BLaER1 treated with 17β-estradiol and CSF1 and Interleukin-3, amounts not matched to agents 10 nM and 100 nM (cell line): ENCODE measurements around the gene COL11A1.

ENCODE experiments used
- H3K27ac ChIP-seq, 11 experiments: shearing (Covaris generic); formaldehyde crosslinking; 2 replicates each; pipeline ENCODE4 v1.8.1; 2022
- H3K27me3 ChIP-seq, 11 experiments: shearing (Covaris generic); formaldehyde crosslinking; 2 replicates each; pipeline ENCODE4 v1.8.1; 2022
- H3K36me3 ChIP-seq, 11 experiments: shearing (Covaris generic); formaldehyde crosslinking; 2 replicates each; pipeline ENCODE4 v1.8.1; 2022
- H3K4me1 ChIP-seq, 10 experiments: shearing (Covaris generic); formaldehyde crosslinking; 2 replicates each; pipeline ENCODE4 v1.8.1; 2022
- H3K4me2 ChIP-seq, 11 experiments: shearing (Covaris generic); formaldehyde crosslinking; 2 replicates each; pipeline ENCODE4 v1.8.1; 2022
- H3K4me3 ChIP-seq, 10 experiments: shearing (Covaris generic); formaldehyde crosslinking; 2 replicates each; pipeline ENCODE4 v1.8.1; 2022
- H3K9ac ChIP-seq, 11 experiments: shearing (Covaris generic); formaldehyde crosslinking; 2 replicates each; pipeline ENCODE4 v1.8.1; 2022
- H3K9me3 ChIP-seq, 11 experiments: shearing (Covaris generic); formaldehyde crosslinking; replicated peaks in 1 of 11; 2 replicates each; pipeline ENCODE4 v1.8.1; 2022
- H4K20me1 ChIP-seq, 11 experiments: shearing (Covaris generic); formaldehyde crosslinking; 2 replicates each; pipeline ENCODE4 v1.8.1; 2022
- Cebpa-rat ChIP-seq, 11 experiments: shearing (Covaris generic); IDR thresholded peaks; 2 replicates each; pipeline ENCODE4 v1.8.1; 2022

The COL11A1 gene

GRCh38 chr1:103122983-103123720, 14.8 kb upstream of the COL11A1 start:
- Histone ChIP-seq H3K4me1 (no peaks in the 10 kb centered on the region), H3K27me3 (no peaks in the 10 kb centered on the region), H3K9me3 (no peaks in the 10 kb centered on the region), H3K27ac (no peak overlapping the region), H3K4me3 (no peak overlapping the region), H4K20me1 (no peaks in the 10 kb centered on the region), H3K9ac (no peak overlapping the region), H3K36me3 (no peaks in the 10 kb centered on the region), H3K4me2 (no peak overlapping the region)
- no peak for TF ChIP-seq Cebpa-rat (IDR thresholded peaks at IDR 0.05)

- no peaks in the 10 kb centered on the region for H3K27me3 ChIP-seq
- H3K4me3 ChIP-seq, result no peak overlapping the region
- H3K4me2 ChIP-seq, result no peak overlapping the region
- H3K9ac ChIP-seq, result no peak overlapping the region
- no peak for TF ChIP-seq Cebpa-rat (IDR thresholded peaks at IDR 0.05)
- H4K20me1 ChIP-seq, result no peaks in the 10 kb centered on the region
- no peaks in the 10 kb centered on the region for H3K4me1 ChIP-seq
- H3K9me3 ChIP-seq, result no peaks in the 10 kb centered on the region
- no peak overlapping the region for H3K27ac ChIP-seq
- H3K36me3 ChIP-seq, result no peaks in the 10 kb centered on the region
Observed at GRCh38 chr1:103120981-103121380, 12.7 kb upstream of the COL11A1 start.

DNA sequence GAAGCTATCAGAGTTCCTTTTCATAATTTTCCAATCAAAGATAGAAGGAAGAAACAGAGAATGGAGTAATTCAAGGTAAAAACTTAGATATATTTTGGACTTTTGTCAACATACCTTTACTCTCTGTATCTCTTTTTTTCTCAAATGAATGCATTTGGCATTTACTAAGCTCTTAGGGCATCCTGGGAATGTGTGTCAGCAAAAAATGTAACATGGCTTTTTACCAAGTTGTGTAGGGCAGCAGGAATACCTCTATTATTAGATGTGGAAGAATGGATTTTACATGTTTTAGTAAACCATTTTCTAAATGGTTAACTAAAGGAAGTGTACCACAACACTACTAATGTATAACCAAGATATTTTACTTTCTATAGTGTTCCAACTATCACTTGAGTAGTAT, 4.2 kb upstream of the COL11A1 start:
- Histone ChIP-seq H3K4me1 (no peaks in the 10 kb centered on the region), H4K20me1 (no peaks in the 10 kb centered on the region), H3K9ac (no peak overlapping the region), H3K36me3 (no peaks in the 10 kb centered on the region), H3K27ac (no peak overlapping the region), H3K9me3 (peaks cover 0 to 4% (median 0%) of the 10 kb centered on the region in 11 experiments; a peak in 3 of 22 replicates), H3K4me2 (no peak overlapping the region), H3K4me3 (no peak overlapping the region), H3K27me3 (peaks cover 0 to 9% (median 0%) of the 10 kb centered on the region in 11 experiments; a peak in 5 of 22 replicates)
- TF ChIP-seq Cebpa-rat (IDR thresholded peaks at IDR 0.05), result no peak

- H3K27ac ChIP-seq, result no peak overlapping the region
- TF ChIP-seq Cebpa-rat (IDR thresholded peaks at IDR 0.05), result no peak
- H3K4me1 ChIP-seq, result no peaks in the 10 kb centered on the region
- H3K9me3 ChIP-seq, result peaks cover 0 to 4% (median 0%) of the 10 kb centered on the region in 11 experiments; a peak in 3 of 22 replicates
- no peak overlapping the region for H3K4me3 ChIP-seq
- no peaks in the 10 kb centered on the region for H4K20me1 ChIP-seq
- H3K9ac ChIP-seq, result no peak overlapping the region
- H3K27me3 ChIP-seq, result peaks cover 0 to 14% (median 0%) of the 10 kb centered on the region in 11 experiments; a peak in 6 of 22 replicates
- no peak overlapping the region for H3K4me2 ChIP-seq
- H3K36me3 ChIP-seq, result no peaks in the 10 kb centered on the region
Observed at GRCh38 chr1:103111926-103112325, 3.6 kb upstream of the COL11A1 start.

- Histone ChIP-seq H3K9me3 (peaks cover 0 to 4% (median 0%) of the 10 kb centered on the region in 11 experiments; a peak in 3 of 22 replicates), H3K27ac (no peak overlapping the region), H4K20me1 (no peaks in the 10 kb centered on the region), H3K4me1 (no peaks in the 10 kb centered on the region), H3K36me3 (no peaks in the 10 kb centered on the region), H3K27me3 (peaks cover 0 to 18% (median 0%) of the 10 kb centered on the region in 11 experiments; a peak in 6 of 22 replicates), H3K4me3 (no peak overlapping the region), H3K4me2 (no peak overlapping the region), H3K9ac (no peak overlapping the region)
- TF ChIP-seq Cebpa-rat (IDR thresholded peaks at IDR 0.05), result no peak
Observed at GRCh38 chr1:103110701-103111100, 2.4 kb upstream of the COL11A1 start.

DNA sequence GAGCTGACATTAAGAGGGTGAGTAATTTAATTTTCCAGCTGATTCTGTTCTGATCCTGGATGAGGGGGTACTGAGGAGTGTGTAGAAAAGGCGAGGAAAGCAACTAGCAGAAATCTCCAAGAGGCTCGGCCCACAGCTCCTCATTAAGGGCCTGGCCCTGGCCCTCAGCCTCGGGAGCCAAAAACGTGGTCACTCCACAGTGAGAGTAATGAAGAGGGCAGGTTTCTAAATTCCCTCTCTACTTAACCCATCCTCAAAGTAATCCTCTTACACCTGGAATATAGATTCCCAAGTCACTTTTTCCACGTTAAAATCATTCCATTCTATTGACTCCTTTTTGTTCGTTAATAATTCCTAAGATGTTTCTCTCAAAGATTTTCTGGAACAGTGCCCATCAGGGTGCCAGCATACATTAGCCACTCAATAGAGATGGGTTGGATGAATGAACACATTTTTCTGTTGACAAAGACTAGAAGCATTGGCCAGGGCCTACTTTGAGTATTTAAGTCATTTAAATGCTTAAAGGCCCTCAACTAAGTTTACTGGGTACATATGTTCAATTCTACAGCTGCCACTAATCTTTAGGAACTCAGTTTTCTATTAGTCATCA, 1.1 kb upstream of the COL11A1 start:
- H3K9ac ChIP-seq, result no peak overlapping the region
- H3K36me3 ChIP-seq, result no peaks in the 10 kb centered on the region
- TF ChIP-seq Cebpa-rat (IDR thresholded peaks at IDR 0.05), result no peak
- no peaks in the 10 kb centered on the region for H3K4me1 ChIP-seq
- H4K20me1 ChIP-seq, result no peaks in the 10 kb centered on the region
- no peak overlapping the region for H3K27ac ChIP-seq
- peaks cover 0 to 4% (median 0%) of the 10 kb centered on the region in 11 experiments; a peak in 3 of 22 replicates for H3K9me3 ChIP-seq
- H3K27me3 ChIP-seq, result peaks cover 0 to 18% (median 0%) of the 10 kb centered on the region in 11 experiments; a peak in 6 of 22 replicates
- H3K4me3 ChIP-seq, result no peak overlapping the region
- no peak overlapping the region for H3K4me2 ChIP-seq

GRCh38 chr1:103107741-103108375, 464 bp downstream of the COL11A1 start:
- Histone ChIP-seq H4K20me1 (no peaks in the 10 kb centered on the region), H3K9me3 (peaks cover 0 to 4% (median 0%) of the 10 kb centered on the region in 11 experiments; a peak in 3 of 22 replicates), H3K4me2 (no peak overlapping the region), H3K4me1 (no peaks in the 10 kb centered on the region), H3K9ac (no peak overlapping the region), H3K27ac (no peak overlapping the region), H3K4me3 (no peak overlapping the region), H3K36me3 (no peaks in the 10 kb centered on the region), H3K27me3 (peaks cover 0 to 18% (median 0%) of the 10 kb centered on the region in 11 experiments; a peak in 6 of 22 replicates)
- TF ChIP-seq Cebpa-rat (IDR thresholded peaks at IDR 0.05), result no peak

GRCh38 chr1:103106426-103107341, 1.6 kb downstream of the COL11A1 start:
- Histone ChIP-seq H3K27ac (no peak overlapping the region), H3K36me3 (no peaks in the 10 kb centered on the region), H3K27me3 (peaks cover 0 to 18% (median 0%) of the 10 kb centered on the region in 11 experiments; a peak in 6 of 22 replicates), H3K9ac (no peak overlapping the region), H3K4me2 (peak overlapping the region in 5 of 11 experiments; percentile 10 to 61 (median 22); a peak in 5 of 22 replicates), H4K20me1 (no peaks in the 10 kb centered on the region), H3K4me3 (no peak overlapping the region; a peak in 2 of 20 replicates), H3K9me3 (peaks cover 0 to 4% (median 0%) of the 10 kb centered on the region in 11 experiments; a peak in 3 of 22 replicates), H3K4me1 (no peaks in the 10 kb centered on the region)
- TF ChIP-seq Cebpa-rat (IDR thresholded peaks at IDR 0.05), result no peak
